ENCODE measurements around the gene IRX5.

Gene IRX5

DNA sequence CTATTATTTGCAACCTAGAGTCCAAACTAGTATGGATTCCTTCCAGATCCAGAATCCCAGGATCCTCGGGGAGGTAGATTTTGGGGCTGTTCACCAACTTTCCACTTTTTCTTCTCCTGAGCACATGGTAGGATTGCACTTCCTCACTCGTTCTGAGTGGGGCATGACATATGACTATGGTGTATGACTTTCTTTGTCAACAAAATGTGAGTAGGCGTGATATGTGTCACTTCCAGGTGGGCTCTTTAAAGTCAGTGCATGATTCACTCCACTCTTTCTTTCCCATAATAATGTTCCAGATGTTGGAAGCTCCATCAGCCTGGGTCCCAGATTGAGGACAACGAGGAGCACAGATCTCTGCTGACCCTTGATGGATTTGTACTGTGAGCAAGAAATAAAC lies 21.5 kb downstream of the IRX5 start:
- DNase-seq = no peak

- DNase-seq = no peak
These were observed 22.8 kb downstream of the IRX5 start for GRCh38 chr16:54953461-54953860.

- no peak for DNase-seq
These were observed 23.6 kb downstream of the IRX5 start for GRCh38 chr16:54954220-54954619.

- no peak for DNase-seq
These were observed 25.1 kb downstream of the IRX5 start for GRCh38 chr16:54955757-54956156.

DNA sequence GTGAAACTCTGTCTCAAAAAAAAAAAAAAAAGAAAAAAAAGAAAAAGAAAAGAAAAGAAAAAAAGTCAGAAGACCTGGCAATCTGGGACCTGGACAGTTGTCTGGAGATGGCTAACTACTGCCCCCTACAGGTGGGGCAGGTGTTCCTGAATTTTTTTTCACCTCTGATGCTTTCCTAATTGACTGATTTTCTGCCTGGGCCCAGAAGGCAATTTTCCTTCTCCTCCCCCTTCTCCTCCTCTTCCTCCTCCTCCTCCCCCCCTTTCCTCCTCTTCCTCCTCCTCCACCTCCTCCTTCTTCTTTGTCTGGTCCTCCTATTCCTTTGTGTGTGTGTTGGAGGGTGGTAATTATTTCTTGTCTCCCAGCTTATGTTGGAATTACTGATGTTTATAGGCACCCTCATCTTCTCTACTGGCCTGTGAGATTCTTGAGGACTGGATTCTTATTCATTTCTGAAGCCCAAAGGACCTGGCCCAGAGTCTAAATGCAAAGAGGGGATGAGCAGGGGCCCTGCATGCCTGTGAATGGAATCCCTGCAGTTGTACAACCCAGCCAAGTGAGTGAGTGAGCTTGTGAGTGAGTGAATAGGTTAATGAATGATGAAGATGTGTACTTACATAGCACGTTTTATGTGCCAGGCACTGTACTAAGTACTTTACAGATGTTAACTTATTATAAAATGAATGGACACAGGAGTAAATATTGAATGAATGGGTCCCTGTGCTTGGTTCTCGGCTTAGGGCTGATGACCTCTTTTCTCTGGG lies 26.9 kb downstream of the IRX5 start:
- DNase-seq = no peak

GRCh38 chr16:54962045-54962444 lies 31.4 kb downstream of the IRX5 start:
- no peak for DNase-seq

GRCh38 chr16:54964239-54964638 lies 33.6 kb downstream of the IRX5 start:
- DNase-seq = no peak

GRCh38 chr16:54965464-54965863 lies 34.8 kb downstream of the IRX5 start:
- DNase-seq = no peak

- DNase-seq = no peak
These were observed 37.3 kb downstream of the IRX5 start for GRCh38 chr16:54968011-54968410.

DNA sequence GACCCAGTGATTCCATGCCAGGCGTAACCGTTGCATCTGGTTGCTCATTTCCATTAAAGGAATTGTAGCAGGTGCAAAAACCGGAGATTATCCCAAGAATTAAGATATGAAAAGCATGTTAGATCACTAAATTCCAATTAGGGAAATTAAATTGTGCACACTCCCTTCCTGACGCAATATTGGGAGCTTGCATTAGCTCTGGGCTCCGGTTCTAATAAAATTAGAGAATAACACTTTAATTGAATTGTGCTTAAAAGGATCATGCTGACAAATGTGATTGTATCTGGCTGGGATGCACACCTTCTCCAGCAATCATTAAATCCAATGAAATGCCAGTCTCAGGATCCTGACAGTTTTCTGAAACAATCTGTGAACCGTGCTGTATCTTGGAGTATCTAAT lies 38.1 kb downstream of the IRX5 start:
- DNase-seq = no peak

GRCh38 chr16:54970016-54970415 lies 39.4 kb downstream of the IRX5 start:
- no peak for DNase-seq

GRCh38 chr16:54974367-54974766 lies 43.7 kb downstream of the IRX5 start:
- no peak for DNase-seq

GRCh38 chr16:54976651-54977200 lies 46.1 kb downstream of the IRX5 start:
- DNase-seq = no peak

DNA sequence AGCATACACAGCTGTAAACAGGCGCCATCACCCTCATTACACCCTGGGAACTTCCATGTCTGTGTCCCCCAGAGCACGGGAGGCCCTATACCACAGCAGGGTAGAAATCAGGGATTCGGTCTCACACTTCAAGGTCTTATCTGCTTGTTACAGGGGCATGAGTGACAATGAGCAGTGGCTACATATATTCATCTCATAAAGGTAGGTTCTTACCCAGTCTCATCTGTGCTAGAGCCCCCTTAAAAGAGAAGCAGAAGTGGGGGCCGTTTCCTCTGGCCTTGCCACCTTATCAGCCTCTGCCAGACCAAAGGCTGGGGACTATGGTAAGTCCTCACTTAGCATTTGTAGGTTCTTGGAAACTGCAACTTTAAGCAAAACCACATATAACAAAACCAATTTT lies 46.5 kb downstream of the IRX5 start:
- no peak for DNase-seq

DNA sequence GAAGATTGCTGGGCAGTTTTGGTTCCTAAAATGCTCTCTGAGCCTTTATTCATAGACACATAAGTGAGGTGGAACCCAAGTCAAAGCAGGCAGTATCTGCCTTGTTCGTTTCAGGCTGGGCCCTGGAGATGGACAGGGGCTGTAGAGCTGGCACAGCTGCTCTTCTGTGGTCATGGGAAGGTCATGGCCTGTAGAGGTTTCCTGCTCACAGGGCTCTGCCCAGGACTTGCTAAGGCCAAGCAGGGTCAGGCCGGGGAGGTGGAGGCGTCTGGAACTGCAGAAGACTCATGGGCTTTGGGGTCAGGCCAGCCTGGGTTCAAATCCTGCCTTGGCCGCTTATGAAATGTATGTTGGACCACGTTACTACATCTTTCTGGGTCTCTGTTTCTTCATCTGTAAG lies 50.2 kb downstream of the IRX5 start:
- no peak for DNase-seq

All from stimulated activated naive CD4-positive, alpha-beta T cell treated with Interleukin-2 at 50 U/mL for 16 hours (primary cell).